Body of pancreas (tissue), 4 donors: ENCODE measurements around the gene SYNPO2.

Experiments used
- CTCF ChIP-seq, 7 experiments: fragments of 450-650 bp in 4 of 7; fragments of 200-600 bp in 3 of 7; sonication (generic) in 3 of 7; IDR thresholded peaks; one replicate each; pipeline ENCODE4 v1.5.1; 2016 to 2019; ENCODE audit warnings: antibody characterized with exemption in 7 of 7
- POLR2A ChIP-seq, 3 donors: fragments of 450-650 bp; IDR thresholded peaks; one replicate each; pipeline ENCODE4 v1.6.1; 2016; ENCODE audit warnings: antibody characterized with exemption in 3 of 3, mild to moderate bottlenecking in 2 of 3

- no peak for TF ChIP-seq POLR2A (IDR thresholded peaks at IDR 0.05)
- no peak for TF ChIP-seq CTCF (IDR thresholded peaks at IDR 0.05)
Measured at GRCh38 chr4:118948545-118949144, 60.0 kb downstream of the SYNPO2 start.
